HG03378 (cell line): ENCODE results near the gene PARD3.

Source experiments
- ATAC-seq: cut with Tn5 transposase; IDR thresholded peaks from one replicate; pipeline ENCODE4 v1.9.1; 2021; ENCODE audit warnings: mild to moderate bottlenecking, moderate library complexity; ENCODE audit not compliant: unreplicated experiment

The PARD3 gene

GRCh38 chr10:34520510-34520909 is 294.6 kb downstream of the PARD3 start:
- ATAC-seq, result no peak

- no peak for ATAC-seq
Measured at GRCh38 chr10:34520084-34520483, 295.0 kb downstream of the PARD3 start.

GRCh38 chr10:34514290-34514689 is 300.8 kb downstream of the PARD3 start:
- no peak for ATAC-seq

GRCh38 chr10:34513636-34514035 is 301.5 kb downstream of the PARD3 start:
- ATAC-seq, result no peak

GRCh38 chr10:34507217-34507616 is 307.9 kb downstream of the PARD3 start:
- no peak for ATAC-seq

GRCh38 chr10:34506786-34507185 is 308.3 kb downstream of the PARD3 start:
- ATAC-seq, result no peak

- ATAC-seq, result no peak
Measured at GRCh38 chr10:34505338-34505737, 309.8 kb downstream of the PARD3 start.

GRCh38 chr10:34504534-34504933 is 310.6 kb downstream of the PARD3 start:
- ATAC-seq, result no peak

GRCh38 chr10:34503704-34504103 is 311.4 kb downstream of the PARD3 start:
- ATAC-seq, result no peak

GRCh38 chr10:34499612-34500279 is 315.4 kb downstream of the PARD3 start:
- ATAC-seq, result no peak

- no peak for ATAC-seq
Measured at GRCh38 chr10:34498821-34499220, 316.3 kb downstream of the PARD3 start.

- ATAC-seq, result no peak
Measured at GRCh38 chr10:34495938-34496337, 319.2 kb downstream of the PARD3 start.

- no peak for ATAC-seq
Measured at GRCh38 chr10:34494012-34494411, 321.1 kb downstream of the PARD3 start.

GRCh38 chr10:34492081-34492480 is 323.0 kb downstream of the PARD3 start:
- no peak for ATAC-seq

- ATAC-seq, result no peak
Measured at GRCh38 chr10:34491678-34492077, 323.4 kb downstream of the PARD3 start.

GRCh38 chr10:34489973-34490745 is 324.9 kb downstream of the PARD3 start:
- no peak for ATAC-seq

GRCh38 chr10:34489411-34489810 is 325.7 kb downstream of the PARD3 start:
- no peak for ATAC-seq

GRCh38 chr10:34488476-34489130 is 326.5 kb downstream of the PARD3 start:
- no peak for ATAC-seq

- no peak for ATAC-seq
Measured at GRCh38 chr10:34486008-34486407, 329.1 kb downstream of the PARD3 start.

- ATAC-seq, result no peak
Measured at GRCh38 chr10:34484164-34484563, 330.9 kb downstream of the PARD3 start.

GRCh38 chr10:34480345-34480744 is 334.8 kb downstream of the PARD3 start:
- no peak for ATAC-seq
